ENCODE data around the gene MAPKBP1.

Gene MAPKBP1

GRCh38 chr15:41871175-41871905 is 97.1 kb downstream of the MAPKBP1 start:
- no peak overlapping the region for H3K4me3 ChIP-seq (ENCODE audit: low read depth, low read length)
- DNase-seq = no peak
- H3K9me3 ChIP-seq = no peaks in the 10 kb centered on the region
- H3K27me3 ChIP-seq = no peaks in the 10 kb centered on the region
- TF ChIP-seq CTCF (IDR thresholded peaks at IDR 0.05; ENCODE audit: low read depth, low read length) = no peak
- peaks cover 7% of the 10 kb centered on the region for H3K4me1 ChIP-seq
- no peaks in the 10 kb centered on the region for H3K36me3 ChIP-seq

GRCh38 chr15:41872166-41872747 is 98.0 kb downstream of the MAPKBP1 start:
- no peaks in the 10 kb centered on the region for H3K27me3 ChIP-seq
- no peak overlapping the region for H3K4me3 ChIP-seq (ENCODE audit: low read depth, low read length)
- DNase-seq = no peak
- H3K9me3 ChIP-seq = no peaks in the 10 kb centered on the region
- TF ChIP-seq CTCF (IDR thresholded peaks at IDR 0.05; ENCODE audit: low read depth, low read length) = no peak
- no peaks in the 10 kb centered on the region for H3K36me3 ChIP-seq
- no peaks in the 10 kb centered on the region; the same call in 1 of the 2 replicates for H3K4me1 ChIP-seq

GRCh38 chr15:41873711-41874110 is 99.4 kb downstream of the MAPKBP1 start:
- H3K9me3 ChIP-seq = no peaks in the 10 kb centered on the region
- no peaks in the 10 kb centered on the region for H3K27me3 ChIP-seq
- H3K4me3 ChIP-seq (ENCODE audit: low read depth, low read length) = no peak overlapping the region
- peaks cover 10% of the 10 kb centered on the region for H3K4me1 ChIP-seq
- no peak for TF ChIP-seq CTCF (IDR thresholded peaks at IDR 0.05; ENCODE audit: low read depth, low read length)
- H3K36me3 ChIP-seq = no peaks in the 10 kb centered on the region
- DNase-seq = no peak

GRCh38 chr15:41874736-41875135 is 100.5 kb downstream of the MAPKBP1 start:
- DNase-seq = no peak
- Histone ChIP-seq H3K4me3 (ENCODE audit: low read depth, low read length) (no peak overlapping the region), H3K27me3 (no peaks in the 10 kb centered on the region), H3K4me1 (peaks cover 10% of the 10 kb centered on the region), H3K9me3 (no peaks in the 10 kb centered on the region), H3K36me3 (no peaks in the 10 kb centered on the region)
- TF ChIP-seq CTCF (IDR thresholded peaks at IDR 0.05; ENCODE audit: low read depth, low read length) = no peak

GRCh38 chr15:41876007-41876406 is 101.7 kb downstream of the MAPKBP1 start:
- TF ChIP-seq CTCF (IDR thresholded peaks at IDR 0.05; ENCODE audit: low read depth, low read length) = no peak
- Histone ChIP-seq H3K4me3 (ENCODE audit: low read depth, low read length) (no peak overlapping the region), H3K36me3 (no peaks in the 10 kb centered on the region), H3K27me3 (no peaks in the 10 kb centered on the region), H3K9me3 (no peaks in the 10 kb centered on the region), H3K4me1 (peaks cover 10% of the 10 kb centered on the region)
- DNase-seq = no peak

- H3K36me3 ChIP-seq = no peaks in the 10 kb centered on the region
- peaks cover 10% of the 10 kb centered on the region for H3K4me1 ChIP-seq
- H3K9me3 ChIP-seq = no peaks in the 10 kb centered on the region
- TF ChIP-seq CTCF (IDR thresholded peaks at IDR 0.05; ENCODE audit: low read depth, low read length) = no peak
- no peak for DNase-seq
- H3K27me3 ChIP-seq = no peaks in the 10 kb centered on the region
- H3K4me3 ChIP-seq (ENCODE audit: low read depth, low read length) = no peak overlapping the region
These were observed 102.4 kb downstream of the MAPKBP1 start for GRCh38 chr15:41876689-41877088.

All from BE2C (cell line).